Keratinocyte (primary cell): Measurements from ENCODE around the gene SURF2. TPM values are rescaled to one million over a fixed set of nuclear protein-coding genes. Genes with fewer than 3 reads are reported as not detected.
A peak's percentile ranks its signal among the peaks of the same experiment; 100 is the strongest.

Source experiments
- DNase-seq: peaks from one replicate; pipeline ENCODE4 v3.0.0-alpha.2; 2011; ENCODE audit warnings: low read depth, missing footprints, low spot score
- FAIRE-seq: peaks from 2 replicates; lab custom pipeline; 2011; peaks lifted over from hg19 to GRCh38; lab: Jason Lieb, UNC
- H2AFZ ChIP-seq: 2 replicates; pipeline ENCODE4 v1.6.0; 2012; ENCODE audit warnings: low read length, control low read depth, inconsistent platforms; ENCODE audit not compliant: control insufficient read depth
- H3K27ac ChIP-seq: 2 replicates; pipeline ENCODE4 v1.5.1; 2011; ENCODE audit warnings: low read length; ENCODE audit not compliant: control insufficient read depth, insufficient read depth
- H3K27me3 ChIP-seq: 3 replicates; pipeline ENCODE4 v1.6.0; 2011; ENCODE audit warnings: low read length; ENCODE audit not compliant: control insufficient read depth, insufficient read depth; ENCODE audit errors: extremely low read depth
- H3K36me3 ChIP-seq, 2 experiments: 2 replicates in 1 of 2; 3 replicates in 1 of 2; pipeline ENCODE4 v1.5.1; 2011; ENCODE audit warnings: low read length in 2 of 2, mild to moderate bottlenecking in 1 of 2; ENCODE audit not compliant: control insufficient read depth in 2 of 2, insufficient read depth in 2 of 2; ENCODE audit errors: extremely low read depth in 1 of 2
- H3K4me1 ChIP-seq: 3 replicates; pipeline ENCODE4 v1.5.1; 2011; ENCODE audit warnings: low read length; ENCODE audit not compliant: control insufficient read depth, insufficient read depth; ENCODE audit errors: extremely low read depth
- H3K4me2 ChIP-seq: 3 replicates; pipeline ENCODE4 v1.6.0; 2011; ENCODE audit warnings: low read depth, low read length; ENCODE audit not compliant: control insufficient read depth, insufficient read depth; ENCODE audit errors: extremely low read depth
- H3K4me3 ChIP-seq, 3 experiments: fragments of 200-600 bp in 1 of 3; sonication (generic) in 1 of 3; 2 replicates in 2 of 3; 3 replicates in 1 of 3; pipeline ENCODE4 v1.5.1; 2011 to 2016; ENCODE audit warnings: low read length in 3 of 3, mild to moderate bottlenecking in 3 of 3, control low read depth in 2 of 3, inconsistent platforms in 1 of 3, low read depth in 1 of 3, mixed read lengths in 1 of 3, mixed run types in 1 of 3, moderate library complexity in 1 of 3; ENCODE audit not compliant: control insufficient read depth in 2 of 3, insufficient read depth in 2 of 3; ENCODE audit errors: extremely low read depth in 1 of 3
- H3K79me2 ChIP-seq: 2 replicates; pipeline ENCODE4 v1.6.0; 2012; ENCODE audit warnings: low read length; ENCODE audit not compliant: control insufficient read depth, insufficient read depth
- H3K9ac ChIP-seq: 3 replicates; pipeline ENCODE4 v1.6.0; 2011; ENCODE audit warnings: low read length; ENCODE audit not compliant: control insufficient read depth, insufficient read depth; ENCODE audit errors: extremely low read depth
- H3K9me1 ChIP-seq: 3 replicates; pipeline ENCODE4 v1.6.0; 2011; ENCODE audit warnings: low read length; ENCODE audit not compliant: control insufficient read depth, insufficient read depth; ENCODE audit errors: extremely low read depth
- H3K9me3 ChIP-seq: 2 replicates; pipeline ENCODE4 v1.5.1; 2012; ENCODE audit warnings: low read depth, low read length; ENCODE audit not compliant: control insufficient read depth
- H4K20me1 ChIP-seq: 3 replicates; pipeline ENCODE4 v1.6.0; 2011; ENCODE audit warnings: low read length; ENCODE audit not compliant: control insufficient read depth, insufficient read depth; ENCODE audit errors: extremely low read depth
- CTCF ChIP-seq, 3 experiments: IDR thresholded peaks in 1 of 3; conservative IDR thresholded peaks in 1 of 3; optimal IDR thresholded peaks in 1 of 3; 2 replicates in 2 of 3; 3 replicates in 1 of 3; pipeline versions ENCODE3 to v1.5.1; 2011; ENCODE audit warnings: low read length in 3 of 3, mild to moderate bottlenecking in 3 of 3, moderate library complexity in 2 of 3, control low read depth in 1 of 3, inconsistent platforms in 1 of 3; ENCODE audit not compliant: insufficient read depth in 2 of 3; ENCODE audit errors: extremely low read depth in 1 of 3
- EZH2 ChIP-seq: IDR thresholded peaks from one replicate; pipeline ENCODE4 v1.6.1; 2012; ENCODE audit warnings: inconsistent platforms, mild to moderate bottlenecking, low read length, moderate library complexity
- dilution Hi-C: fragments of 300-500 bp; cut with MboI; formaldehyde crosslinking; loops from one replicate; pipeline ENCODE4 v1.7.0; 2020; ENCODE audit warnings: low sequenced_read_pairs; ENCODE audit not compliant: extremely low pct_ligation_motif_present
- polyA plus RNA-seq, 5 experiments: library from polyadenylated mRNA; depleted of rRNA in 3 of 5; stranded (reverse) in 3 of 5; stranded (forward) in 1 of 5; unstranded in 1 of 5; fragments of >200 nt; gene quantifications; 1 replicate in 1 of 5; 2 replicates in 3 of 5; 3 replicates in 1 of 5; pipeline versions ENCODE4 v1.2.1 to v1.2.3, GENCODE V29; 2011 to 2012; ENCODE audit warnings: missing spikeins in 2 of 5, low read depth in 1 of 5, low replicate concordance in 1 of 5

Gene SURF2
- polyA plus RNA-seq, 1 donor (not counting 4 experiments of a cell fraction or from before 2014, with no cell fraction given) = 28.2 TPM

- TF ChIP-seq CTCF (optimal IDR thresholded peaks at IDR 0.05 in 1 of 3, IDR thresholded peaks at IDR 0.05 in 1 of 3, conservative IDR thresholded peaks at IDR 0.05 in 1 of 3; ENCODE audit: extremely low read depth in 1 of 3, insufficient read depth in 2 of 3, low read length in 3 of 3) (no peak), EZH2 (no peak)
- Histone ChIP-seq H2AFZ (no peak overlapping the region), H3K9ac (peak overlapping the region; percentile 80), H3K36me3 (peaks cover 28 to 29% of the 10 kb centered on the region in 2 experiments), H3K9me1 (no peaks in the 10 kb centered on the region), H4K20me1 (peaks cover 9% of the 10 kb centered on the region), H3K9me3 (no peaks in the 10 kb centered on the region), H3K4me2 (peak overlapping the region; percentile 68), H3K27ac (peak overlapping the region; percentile 49), H3K79me2 (peaks cover 33% of the 10 kb centered on the region), H3K27me3 (no peaks in the 10 kb centered on the region), H3K4me3 (peak overlapping the region; percentile 79 to 87 (median 83)), H3K4me1 (peaks cover 19% of the 10 kb centered on the region)
- no peak for DNase-seq
- dilution Hi-C loops = no loop called here
- no peak for FAIRE-seq
These were observed 431 bp upstream of the SURF2 start for GRCh38 chr9:133355881-133356357.

GRCh38 chr9:133357656-133358055 lies 1.3 kb downstream of the SURF2 start:
- Histone ChIP-seq H3K9me3 (no peaks in the 10 kb centered on the region), H3K9me1 (no peaks in the 10 kb centered on the region), H3K9ac (peak overlapping the region; percentile 69), H4K20me1 (no peaks in the 10 kb centered on the region), H3K27ac (no peak overlapping the region), H3K27me3 (no peaks in the 10 kb centered on the region), H3K4me2 (peak overlapping the region; percentile 90), H2AFZ (no peak overlapping the region), H3K36me3 (peaks cover 24 to 26% of the 10 kb centered on the region in 2 experiments), H3K4me3 (peak overlapping the region in 2 of 3 experiments; percentile 79 to 83), H3K4me1 (peaks cover 30% of the 10 kb centered on the region), H3K79me2 (peaks cover 33% of the 10 kb centered on the region)
- dilution Hi-C loops = no loop called here
- TF ChIP-seq EZH2 = no peak
- TF ChIP-seq CTCF (optimal IDR thresholded peaks at IDR 0.05 in 1 of 3, IDR thresholded peaks at IDR 0.05 in 1 of 3, conservative IDR thresholded peaks at IDR 0.05 in 1 of 3; ENCODE audit: extremely low read depth in 1 of 3, insufficient read depth in 2 of 3, low read length in 3 of 3) = no peak
- FAIRE-seq (no peak), DNase-seq (no peak)
